Rectal smooth muscle tissue (tissue), 1 donor: ENCODE measurements around the gene ROBO3.

Experiments
- H3K27ac ChIP-seq: one replicate; pipeline ENCODE4 v1.7.0; 2013; ENCODE audit warnings: low read depth, low read length, inconsistent platforms
- H3K27me3 ChIP-seq: one replicate; pipeline ENCODE4 v1.7.0; 2013; ENCODE audit warnings: low read length; ENCODE audit not compliant: control insufficient read depth, insufficient read depth
- H3K36me3 ChIP-seq: one replicate; pipeline ENCODE4 v1.7.0; 2013; ENCODE audit warnings: low read length; ENCODE audit not compliant: control insufficient read depth, insufficient read depth
- H3K4me1 ChIP-seq: one replicate; pipeline ENCODE4 v1.7.0; 2013; ENCODE audit warnings: low read length; ENCODE audit not compliant: control insufficient read depth, insufficient read depth
- H3K4me3 ChIP-seq: one replicate; pipeline ENCODE4 v1.7.0; 2013; ENCODE audit warnings: low read length
- H3K9ac ChIP-seq: one replicate; pipeline ENCODE4 v1.7.0; 2013; ENCODE audit warnings: low read length

Gene ROBO3

DNA sequence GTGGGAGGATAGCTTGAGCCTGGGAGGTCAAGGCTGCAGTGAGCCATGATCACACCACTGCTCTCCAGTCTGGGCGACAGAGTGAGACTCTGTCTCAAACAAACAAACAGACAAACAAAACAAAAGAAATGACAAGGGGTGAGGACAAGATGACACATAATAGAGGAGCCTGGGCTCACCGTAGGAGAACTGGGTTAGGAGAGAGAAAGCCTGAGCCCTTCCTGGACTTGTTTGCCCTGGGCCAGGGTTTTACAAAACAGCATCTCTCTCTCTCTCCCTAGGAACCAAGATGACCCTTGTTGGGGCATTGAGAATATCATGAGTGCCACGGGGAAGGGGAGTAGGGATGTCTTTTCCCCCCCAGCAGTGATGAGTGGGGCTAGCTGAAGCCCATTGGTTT, 15.7 kb downstream of the ROBO3 start:
- Histone ChIP-seq H3K27ac (no peak overlapping the region), H3K36me3 (no peaks in the 10 kb centered on the region), H3K4me3 (no peak overlapping the region), H3K4me1 (no peaks in the 10 kb centered on the region), H3K9ac (no peak overlapping the region), H3K27me3 (no peaks in the 10 kb centered on the region)

DNA sequence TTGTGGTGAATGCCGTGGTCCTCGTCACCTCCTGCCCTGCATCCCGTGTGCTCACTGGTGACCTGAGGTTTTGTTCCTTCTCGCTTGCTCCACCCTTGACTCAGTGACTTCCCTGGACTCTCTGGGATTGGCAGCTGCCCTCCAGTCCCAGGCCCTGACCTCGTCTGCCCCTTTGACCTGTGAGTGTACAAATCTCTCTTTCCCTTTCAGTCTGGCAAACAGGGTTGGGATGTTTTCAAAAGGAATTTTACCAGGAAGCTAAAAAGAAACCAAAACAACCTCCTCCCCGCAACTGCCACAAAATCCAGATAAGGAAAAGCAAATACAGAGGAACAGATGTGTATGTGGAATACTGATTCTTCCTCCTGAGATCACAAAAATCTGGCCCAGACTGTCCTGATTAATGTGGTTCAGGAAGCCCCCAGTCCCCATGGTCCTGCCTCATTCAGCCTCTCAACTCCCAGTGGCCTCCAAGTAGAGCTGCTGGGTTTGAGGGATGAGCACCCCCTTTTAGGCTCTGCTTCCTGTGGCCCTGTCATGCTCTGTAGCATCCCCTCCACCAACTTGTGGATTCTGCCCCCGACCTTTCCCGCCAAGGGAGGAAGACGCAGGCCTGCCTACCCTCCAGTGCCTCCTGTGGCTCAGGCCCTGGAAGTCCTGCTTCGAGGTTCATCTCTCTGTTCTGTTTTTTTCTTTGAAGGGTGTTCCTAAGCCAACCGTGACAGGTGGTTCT, 17.3 kb downstream of the ROBO3 start:
- no peak overlapping the region for H3K9ac ChIP-seq
- no peaks in the 10 kb centered on the region for H3K27me3 ChIP-seq
- H3K4me1 ChIP-seq = no peaks in the 10 kb centered on the region
- no peak overlapping the region for H3K4me3 ChIP-seq
- H3K36me3 ChIP-seq = no peaks in the 10 kb centered on the region
- H3K27ac ChIP-seq = no peak overlapping the region

DNA sequence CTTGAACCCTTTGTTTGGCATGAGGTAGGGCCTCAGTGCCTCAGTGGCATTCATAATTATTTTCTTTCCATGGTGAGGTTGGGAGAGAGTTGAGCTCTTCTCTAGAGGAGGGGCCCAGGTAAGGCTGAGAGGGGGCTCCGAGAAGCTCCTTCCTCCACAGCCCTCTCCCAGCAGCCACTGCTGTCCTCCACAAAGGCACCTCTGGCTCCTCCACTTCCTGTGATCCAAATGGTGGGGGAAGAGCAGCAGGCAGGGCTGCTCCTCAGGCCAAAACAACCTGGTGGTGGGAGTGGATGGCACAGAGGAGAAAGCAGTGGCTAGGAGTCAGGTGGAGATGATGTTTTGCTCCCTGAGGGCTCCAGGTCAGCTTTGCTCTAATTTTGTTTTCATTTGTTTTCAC, 19.1 kb downstream of the ROBO3 start:
- no peaks in the 10 kb centered on the region for H3K4me1 ChIP-seq
- H3K4me3 ChIP-seq = no peak overlapping the region
- H3K9ac ChIP-seq = no peak overlapping the region
- no peak overlapping the region for H3K27ac ChIP-seq
- H3K27me3 ChIP-seq = no peaks in the 10 kb centered on the region
- H3K36me3 ChIP-seq = no peaks in the 10 kb centered on the region

DNA sequence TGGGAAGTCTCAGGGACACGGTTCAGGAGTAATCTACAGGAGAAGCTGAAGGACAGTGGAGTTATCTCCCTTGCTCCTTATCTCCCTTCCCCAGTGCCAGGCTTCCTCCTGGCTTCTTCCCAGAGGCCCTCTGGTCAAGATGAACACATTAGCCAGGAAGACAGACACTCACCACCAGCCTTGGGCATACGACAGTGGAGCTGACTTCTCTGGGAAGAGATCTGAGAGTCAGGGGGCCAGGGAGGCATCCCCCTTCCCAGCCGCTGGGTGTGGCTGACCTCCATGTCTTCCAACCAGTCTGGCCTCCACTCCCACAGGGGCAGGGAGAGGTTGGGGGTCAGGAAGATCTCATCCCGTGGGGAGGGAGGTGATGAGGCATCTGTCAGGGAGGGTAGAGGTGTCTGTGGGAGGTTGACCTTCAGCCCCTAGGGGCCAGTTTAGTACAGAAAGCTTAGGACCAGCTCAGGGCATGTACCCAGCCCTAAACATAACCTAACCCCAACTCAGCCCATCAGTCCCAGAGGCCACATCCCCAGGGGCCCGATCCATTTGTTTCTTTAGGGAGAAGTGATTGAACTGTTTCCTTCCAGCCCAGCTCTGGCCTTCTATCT, 19.7 kb downstream of the ROBO3 start:
- H3K4me3 ChIP-seq = no peak overlapping the region
- no peaks in the 10 kb centered on the region for H3K4me1 ChIP-seq
- H3K36me3 ChIP-seq = no peaks in the 10 kb centered on the region
- no peak overlapping the region for H3K9ac ChIP-seq
- H3K27ac ChIP-seq = no peak overlapping the region
- no peaks in the 10 kb centered on the region for H3K27me3 ChIP-seq

DNA sequence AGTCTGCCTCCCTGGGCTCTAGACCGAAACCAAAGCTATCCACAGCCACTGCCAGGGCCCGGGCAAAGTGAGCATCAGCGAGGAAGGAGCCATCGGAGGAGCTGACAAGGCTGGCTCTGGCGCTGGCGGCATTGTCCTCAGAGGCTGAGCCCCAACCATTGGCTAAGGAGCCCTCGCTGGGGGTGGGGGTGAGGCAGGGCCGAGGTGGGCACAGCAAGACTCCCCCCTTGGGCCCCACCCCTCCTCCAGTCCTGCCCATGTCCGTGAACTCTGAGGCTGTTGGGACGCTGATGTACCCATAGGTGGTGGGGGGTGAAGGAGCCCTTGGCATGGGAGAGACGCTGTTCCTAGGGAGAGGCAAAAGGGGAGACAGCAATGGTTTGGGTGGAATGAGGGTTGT, 21.2 kb downstream of the ROBO3 start:
- Histone ChIP-seq H3K27me3 (no peaks in the 10 kb centered on the region), H3K36me3 (no peaks in the 10 kb centered on the region), H3K4me3 (no peak overlapping the region), H3K4me1 (no peaks in the 10 kb centered on the region), H3K27ac (no peak overlapping the region), H3K9ac (no peak overlapping the region)

DNA sequence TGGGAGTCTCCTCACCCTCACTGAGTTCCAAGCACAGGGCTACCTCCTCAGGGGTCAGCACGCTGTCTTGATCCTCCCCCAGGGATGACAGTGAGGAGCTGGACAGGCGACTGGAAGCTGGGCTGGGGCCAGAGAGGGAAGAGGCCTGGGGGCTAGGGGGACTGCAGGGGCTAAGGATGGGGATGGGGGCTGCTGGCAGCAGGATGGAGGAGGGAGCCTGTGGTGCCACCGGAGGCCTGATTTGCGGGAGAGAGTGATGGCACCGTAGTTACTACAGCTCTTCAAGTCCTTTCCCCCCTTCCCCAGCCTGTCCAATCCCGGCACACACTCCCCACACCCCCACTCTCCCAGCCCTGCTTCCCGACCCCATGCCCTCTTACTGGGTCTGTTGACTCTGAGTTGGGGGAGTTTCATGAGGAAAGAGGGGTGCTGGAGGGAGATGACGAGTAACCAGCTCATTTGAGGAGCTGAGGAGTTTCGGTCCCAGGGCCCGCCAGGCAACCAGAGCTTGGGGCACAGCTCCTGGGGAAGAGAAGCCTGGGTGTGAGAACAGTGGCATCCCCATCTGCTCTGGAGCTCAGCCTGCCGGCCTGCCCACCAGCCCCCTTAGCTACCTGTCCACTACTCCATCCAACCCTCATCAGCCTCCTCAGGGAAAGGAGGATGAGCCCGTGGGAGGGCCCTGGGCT, 21.9 kb downstream of the ROBO3 start:
- Histone ChIP-seq H3K36me3 (no peaks in the 10 kb centered on the region), H3K27me3 (no peaks in the 10 kb centered on the region), H3K9ac (no peak overlapping the region), H3K4me3 (no peak overlapping the region), H3K27ac (no peak overlapping the region), H3K4me1 (no peaks in the 10 kb centered on the region)

DNA sequence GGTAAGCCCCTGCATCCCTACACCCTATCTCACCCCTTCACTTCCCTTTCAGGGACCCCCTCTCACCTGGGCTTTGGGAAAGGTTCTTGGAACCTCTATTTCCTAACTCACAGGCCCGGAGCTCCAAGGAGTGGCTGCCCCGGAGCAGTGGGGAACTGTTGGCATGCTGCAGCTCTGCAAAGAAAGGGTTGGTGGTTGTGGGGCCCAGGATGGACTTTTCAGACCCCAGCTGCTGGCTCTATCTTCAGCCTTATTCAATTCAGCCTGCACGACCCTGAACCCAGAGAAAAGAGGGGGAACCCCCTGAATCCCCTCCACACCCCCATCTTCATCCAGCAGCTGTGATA, 22.4 kb downstream of the ROBO3 start:
- Histone ChIP-seq H3K27me3 (no peaks in the 10 kb centered on the region), H3K4me3 (no peak overlapping the region), H3K9ac (no peak overlapping the region), H3K27ac (no peak overlapping the region), H3K4me1 (no peaks in the 10 kb centered on the region), H3K36me3 (no peaks in the 10 kb centered on the region)

DNA sequence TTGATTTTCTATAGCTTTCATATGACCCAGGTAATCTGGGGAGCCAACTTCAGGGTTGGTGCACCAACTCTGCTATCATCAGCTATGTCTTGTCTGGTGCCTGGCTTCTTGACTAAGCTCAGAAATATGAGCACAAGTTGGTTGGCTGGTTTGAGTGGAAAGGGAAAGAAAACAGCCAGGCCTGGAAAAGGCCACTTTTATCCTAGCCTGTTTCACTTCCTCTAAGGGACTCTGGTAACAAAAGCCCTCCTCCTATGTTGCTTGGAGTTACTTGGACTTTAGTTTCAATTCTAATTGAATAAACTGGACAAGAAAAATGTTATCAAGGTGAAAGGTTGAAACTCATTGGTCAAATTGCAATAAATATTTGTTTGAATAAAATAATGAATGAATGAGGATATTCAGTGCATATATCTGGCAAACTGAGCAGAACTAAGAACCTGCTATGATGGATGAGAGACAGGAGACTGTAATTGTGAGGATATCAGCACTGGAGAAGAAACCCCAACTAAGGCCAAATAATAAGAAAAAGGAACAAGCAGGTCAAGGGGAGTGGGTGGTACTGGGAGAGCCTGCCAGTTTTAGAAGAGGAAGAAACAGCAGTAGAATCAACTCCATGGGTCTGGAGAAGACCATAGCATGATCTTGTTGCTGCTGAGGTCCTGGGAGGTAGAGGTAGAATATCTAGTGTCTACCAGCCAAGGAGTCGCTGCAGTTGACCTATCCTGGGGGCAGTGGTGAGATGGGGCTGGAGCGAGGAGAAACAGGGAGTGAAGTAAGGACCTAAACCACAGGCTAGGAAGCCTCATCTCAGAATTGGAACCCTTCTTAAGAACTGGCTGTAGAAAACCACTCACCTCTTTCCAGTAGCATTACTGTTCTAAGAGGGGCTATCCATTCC, 24.2 kb downstream of the ROBO3 start:
- Histone ChIP-seq H3K9ac (no peak overlapping the region), H3K27ac (no peak overlapping the region), H3K4me3 (no peak overlapping the region)

DNA sequence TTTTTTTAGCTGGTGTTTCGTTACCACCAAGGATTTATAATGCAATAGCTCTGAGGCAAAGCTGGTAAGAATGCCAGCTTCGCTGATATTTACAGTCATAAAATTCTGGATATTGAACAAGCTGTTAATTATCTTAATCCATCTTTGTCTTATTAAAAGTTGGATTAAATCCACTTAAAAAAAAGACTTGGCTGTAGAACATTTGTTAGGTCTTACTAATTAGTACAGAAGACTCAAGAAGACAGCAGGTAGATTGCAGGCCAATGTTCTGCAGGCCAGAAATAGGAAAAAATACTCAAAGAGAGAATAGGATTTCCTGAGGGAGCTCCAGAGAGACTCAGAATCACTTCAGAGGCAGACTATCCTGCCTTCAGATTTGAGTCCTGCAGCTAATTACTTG, 24.9 kb downstream of the ROBO3 start:
- Histone ChIP-seq H3K27ac (no peak overlapping the region), H3K4me1 (no peaks in the 10 kb centered on the region), H3K36me3 (no peaks in the 10 kb centered on the region)

More for the DNA sequence above, 24.2 kb downstream of the ROBO3 start:
- Histone ChIP-seq H3K4me1 (no peaks in the 10 kb centered on the region), H3K36me3 (no peaks in the 10 kb centered on the region), H3K27me3 (no peaks in the 10 kb centered on the region)

DNA sequence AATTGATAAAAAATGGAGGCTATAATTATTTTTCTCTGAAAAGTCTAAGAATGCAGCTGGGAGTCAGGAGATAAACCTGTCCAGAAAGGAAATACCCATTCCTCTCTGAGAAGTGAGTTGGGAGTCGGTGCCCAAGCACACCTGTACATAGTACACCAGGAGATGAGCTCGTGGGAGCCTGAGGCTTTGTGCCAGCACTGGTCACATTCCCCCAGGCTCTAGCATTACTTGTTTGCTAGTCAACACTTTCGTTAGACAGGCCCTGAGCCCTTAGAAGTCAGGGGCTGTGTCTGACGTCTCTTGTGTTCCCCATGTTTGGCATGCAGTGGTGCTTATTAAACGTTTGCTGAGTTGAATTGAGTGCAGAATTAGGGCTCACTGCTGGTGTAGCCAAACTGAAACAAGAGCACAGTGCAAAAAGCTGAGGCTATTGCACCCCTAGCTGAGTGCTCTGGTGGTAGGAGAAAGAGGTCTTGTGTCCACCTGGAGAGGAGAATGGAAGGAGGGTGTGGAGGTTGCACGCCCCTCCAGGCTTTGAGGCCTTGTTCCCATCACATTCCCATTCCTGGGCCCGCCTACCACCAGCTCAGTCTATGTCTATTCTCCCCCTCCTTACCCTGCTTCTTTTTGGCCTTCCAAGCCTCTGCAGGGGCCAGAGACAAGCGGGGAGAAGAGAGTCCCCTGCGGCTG, 25.6 kb downstream of the ROBO3 start:
- no peak overlapping the region for H3K27ac ChIP-seq

More for the DNA sequence above, 24.9 kb downstream of the ROBO3 start:
- Histone ChIP-seq H3K27me3 (no peaks in the 10 kb centered on the region), H3K9ac (no peak overlapping the region), H3K4me3 (no peak overlapping the region)

DNA sequence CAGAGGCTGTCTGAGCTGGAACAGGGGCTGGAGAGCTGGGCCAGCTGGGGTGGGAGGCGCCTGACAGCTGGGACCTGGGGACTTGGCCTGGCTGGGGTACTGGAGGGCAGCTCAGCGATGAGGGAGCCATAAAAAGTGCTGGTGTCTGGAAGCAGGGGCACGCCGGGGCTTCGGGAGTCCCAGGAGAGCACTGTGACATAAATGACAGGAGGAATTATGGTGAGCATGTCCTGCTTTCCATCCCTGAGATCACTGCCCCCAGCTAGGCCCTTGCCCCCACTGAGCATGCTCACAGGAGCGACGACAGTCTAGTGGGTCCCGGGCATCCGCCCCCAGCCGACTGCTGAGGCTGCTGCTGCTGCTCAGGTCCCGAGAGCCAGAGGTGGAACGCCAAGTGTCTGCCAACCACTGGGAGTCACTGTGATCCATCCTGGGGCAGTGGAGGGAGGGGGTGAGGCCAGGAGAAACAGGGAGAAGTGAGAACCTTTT, 26.2 kb downstream of the ROBO3 start:
- no peak overlapping the region for H3K27ac ChIP-seq
- no peaks in the 10 kb centered on the region for H3K36me3 ChIP-seq
- no peaks in the 10 kb centered on the region for H3K27me3 ChIP-seq
- H3K9ac ChIP-seq = no peak overlapping the region
- H3K4me1 ChIP-seq = no peaks in the 10 kb centered on the region
- no peak overlapping the region for H3K4me3 ChIP-seq

More for the DNA sequence above, 25.6 kb downstream of the ROBO3 start:
- Histone ChIP-seq H3K27me3 (no peaks in the 10 kb centered on the region), H3K4me3 (no peak overlapping the region), H3K4me1 (no peaks in the 10 kb centered on the region), H3K36me3 (no peaks in the 10 kb centered on the region), H3K9ac (no peak overlapping the region)
